MM.1S (cell line): ENCODE data around the gene RPL35A.

ENCODE experiments used
- EZH2 ChIP-seq: fragments of 300-600 bp; sonication (generic); optimal IDR thresholded peaks from 2 replicates; pipeline ENCODE3; 2017; ENCODE audit warnings: low read depth, mild to moderate bottlenecking, antibody characterized with exemption, low read length, mixed read lengths
- TF ChIP-seq, protein P1 (sequence below): fragments of 300-600 bp; sonication (generic); IDR thresholded peaks from 2 replicates; pipeline ENCODE4 v1.5.1; 2016; ENCODE audit warnings: antibody characterized with exemption, low read length, mixed read lengths

- TF ChIP-seq, protein P1, sequence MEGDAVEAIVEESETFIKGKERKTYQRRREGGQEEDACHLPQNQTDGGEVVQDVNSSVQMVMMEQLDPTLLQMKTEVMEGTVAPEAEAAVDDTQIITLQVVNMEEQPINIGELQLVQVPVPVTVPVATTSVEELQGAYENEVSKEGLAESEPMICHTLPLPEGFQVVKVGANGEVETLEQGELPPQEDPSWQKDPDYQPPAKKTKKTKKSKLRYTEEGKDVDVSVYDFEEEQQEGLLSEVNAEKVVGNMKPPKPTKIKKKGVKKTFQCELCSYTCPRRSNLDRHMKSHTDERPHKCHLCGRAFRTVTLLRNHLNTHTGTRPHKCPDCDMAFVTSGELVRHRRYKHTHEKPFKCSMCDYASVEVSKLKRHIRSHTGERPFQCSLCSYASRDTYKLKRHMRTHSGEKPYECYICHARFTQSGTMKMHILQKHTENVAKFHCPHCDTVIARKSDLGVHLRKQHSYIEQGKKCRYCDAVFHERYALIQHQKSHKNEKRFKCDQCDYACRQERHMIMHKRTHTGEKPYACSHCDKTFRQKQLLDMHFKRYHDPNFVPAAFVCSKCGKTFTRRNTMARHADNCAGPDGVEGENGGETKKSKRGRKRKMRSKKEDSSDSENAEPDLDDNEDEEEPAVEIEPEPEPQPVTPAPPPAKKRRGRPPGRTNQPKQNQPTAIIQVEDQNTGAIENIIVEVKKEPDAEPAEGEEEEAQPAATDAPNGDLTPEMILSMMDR: no peak
- no peak for TF ChIP-seq EZH2
Observed at GRCh38 chr3:197997936-197998335, 47.9 kb downstream of the RPL35A start.
